Cardiac muscle cell (in vitro differentiated cells and primary cell): ENCODE measurements around the gene CACNA2D3. TPM values are rescaled to one million over a fixed set of nuclear protein-coding genes. Genes with fewer than 3 reads are reported as not detected.

ENCODE experiments used
- DNase-seq, 2 donors: peaks; one replicate each; pipeline versions ENCODE4 v3.0.0 to v3.0.0-alpha.2; 2010 to 2017; ENCODE audit warnings: low read depth in 1 of 2, low spot score in 1 of 2
- H3K27ac ChIP-seq: fragments of 200-600 bp; sonication (generic); 2 replicates; pipeline ENCODE4 v1.5.1; 2016
- H3K27me3 ChIP-seq: fragments of 200-600 bp; sonication (generic); 2 replicates; pipeline ENCODE4 v1.6.0; 2016; ENCODE audit warnings: control low read depth
- H3K36me3 ChIP-seq: fragments of 200-600 bp; sonication (generic); 2 replicates; pipeline ENCODE4 v1.5.1; 2016; ENCODE audit warnings: control low read depth
- H3K4me1 ChIP-seq: fragments of 200-600 bp; sonication (generic); 2 replicates; pipeline ENCODE4 v1.8.1; 2017; ENCODE audit warnings: low read depth, mild to moderate bottlenecking, mixed run types
- H3K4me3 ChIP-seq: fragments of 200-600 bp; sonication (generic); 2 replicates; pipeline ENCODE4 v1.5.1; 2016; ENCODE audit warnings: mild to moderate bottlenecking
- H3K9me3 ChIP-seq: fragments of 200-600 bp; sonication (generic); 2 replicates; pipeline ENCODE4 v1.5.1; 2017; ENCODE audit warnings: low read depth, mild to moderate bottlenecking, control low read depth
- polyA plus RNA-seq: library from polyadenylated mRNA; unstranded; fragments of >200 nt; fragmentation: Nextera tagmentation; extraction: Ambion mirVana; gene quantifications from 2 replicates; pipeline ENCODE4 v1.2.1, GENCODE V29; 2016
- total RNA-seq: library from RNA; depleted of rRNA; stranded (reverse); fragments of >200 nt; gene quantifications from 2 replicates; pipeline ENCODE4 v1.2.3, GENCODE V29; 2016
- TF ChIP-seq, protein P1 (sequence below): IDR thresholded peaks from 2 replicates; pipeline ENCODE4 v1.5.1; 2012; ENCODE audit warnings: low read depth, mild to moderate bottlenecking, low read length

CACNA2D3 gene
- total and polyA plus RNA-seq, 2 experiments from 2014 or later: 0.45 to 0.59 TPM

DNA sequence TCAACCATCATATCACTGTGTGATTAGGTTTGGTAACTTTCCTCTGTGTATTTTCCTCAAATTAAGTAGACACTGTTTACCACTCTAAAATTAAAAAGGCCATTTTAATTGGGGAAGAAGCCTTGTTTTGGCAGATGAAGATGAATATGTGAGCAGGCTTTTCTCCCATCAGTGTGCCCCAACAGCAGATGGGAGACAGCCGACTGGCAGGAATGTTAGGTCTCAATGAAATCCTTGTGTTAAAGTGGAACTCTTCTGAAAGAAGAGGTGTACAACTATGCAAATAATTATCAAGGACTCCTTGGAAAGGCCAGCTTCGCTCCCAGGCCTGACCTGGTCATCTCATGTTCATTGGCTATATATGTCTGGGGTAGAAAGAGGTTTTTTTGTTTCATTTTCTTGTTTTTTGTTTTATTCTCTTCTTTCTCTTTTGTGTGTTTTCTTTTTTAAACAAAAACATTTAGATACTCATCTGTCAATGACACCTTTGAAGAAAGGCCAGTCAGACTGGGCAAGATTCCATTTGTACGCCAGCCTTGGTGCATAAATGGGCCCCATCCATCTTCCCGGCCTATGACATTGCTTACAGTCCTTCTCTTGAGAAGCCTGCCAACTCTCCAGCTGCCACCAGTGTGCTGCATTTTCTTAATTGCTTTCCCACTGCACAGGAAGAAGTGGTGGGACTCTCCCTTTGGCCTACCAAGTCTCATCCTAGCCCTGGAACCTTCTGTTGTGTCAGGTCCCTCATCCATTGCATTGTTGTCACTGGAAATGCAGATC lies 779.7 kb downstream of the CACNA2D3 start:
- Histone ChIP-seq H3K36me3 (no peaks in the 10 kb centered on the region), H3K27me3 (no peaks in the 10 kb centered on the region), H3K4me1 (peaks cover 34% of the 10 kb centered on the region), H3K27ac (peak overlapping the region; percentile 78), H3K4me3 (no peak overlapping the region), H3K9me3 (no peaks in the 10 kb centered on the region)
- TF ChIP-seq, protein P1, sequence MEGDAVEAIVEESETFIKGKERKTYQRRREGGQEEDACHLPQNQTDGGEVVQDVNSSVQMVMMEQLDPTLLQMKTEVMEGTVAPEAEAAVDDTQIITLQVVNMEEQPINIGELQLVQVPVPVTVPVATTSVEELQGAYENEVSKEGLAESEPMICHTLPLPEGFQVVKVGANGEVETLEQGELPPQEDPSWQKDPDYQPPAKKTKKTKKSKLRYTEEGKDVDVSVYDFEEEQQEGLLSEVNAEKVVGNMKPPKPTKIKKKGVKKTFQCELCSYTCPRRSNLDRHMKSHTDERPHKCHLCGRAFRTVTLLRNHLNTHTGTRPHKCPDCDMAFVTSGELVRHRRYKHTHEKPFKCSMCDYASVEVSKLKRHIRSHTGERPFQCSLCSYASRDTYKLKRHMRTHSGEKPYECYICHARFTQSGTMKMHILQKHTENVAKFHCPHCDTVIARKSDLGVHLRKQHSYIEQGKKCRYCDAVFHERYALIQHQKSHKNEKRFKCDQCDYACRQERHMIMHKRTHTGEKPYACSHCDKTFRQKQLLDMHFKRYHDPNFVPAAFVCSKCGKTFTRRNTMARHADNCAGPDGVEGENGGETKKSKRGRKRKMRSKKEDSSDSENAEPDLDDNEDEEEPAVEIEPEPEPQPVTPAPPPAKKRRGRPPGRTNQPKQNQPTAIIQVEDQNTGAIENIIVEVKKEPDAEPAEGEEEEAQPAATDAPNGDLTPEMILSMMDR: no peak
- no peak for DNase-seq

DNA sequence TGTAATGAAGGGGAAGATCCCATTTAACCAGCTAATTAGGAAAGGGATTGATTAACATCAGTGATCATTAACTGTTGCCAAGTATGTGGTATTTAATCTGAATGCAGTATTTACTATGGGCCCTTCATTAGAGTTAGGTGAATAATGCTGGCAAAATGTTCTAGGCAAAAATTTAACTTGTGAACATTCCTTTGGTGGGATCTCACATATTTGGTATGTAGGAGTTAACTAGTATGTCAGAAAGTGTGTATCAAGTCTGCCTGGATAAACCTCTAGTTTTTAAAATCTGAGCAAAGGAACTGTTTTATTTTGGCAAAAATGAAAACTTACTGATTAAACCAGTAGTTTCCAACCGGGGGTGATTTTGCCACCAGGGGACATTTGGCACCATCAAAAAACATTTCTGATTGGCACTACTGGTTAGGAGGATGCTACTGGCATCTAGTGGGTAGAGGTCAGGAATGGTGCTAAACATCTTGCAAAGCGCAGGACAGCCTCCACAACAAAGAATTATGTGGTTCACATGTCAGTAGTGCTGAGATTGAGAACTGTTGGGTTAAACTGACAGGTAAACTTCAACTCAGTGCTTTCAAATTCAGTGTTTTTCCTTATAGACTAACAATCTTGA lies 783.0 kb downstream of the CACNA2D3 start:
- Histone ChIP-seq H3K4me1 (peaks cover 41% of the 10 kb centered on the region), H3K9me3 (no peaks in the 10 kb centered on the region), H3K27me3 (no peaks in the 10 kb centered on the region), H3K27ac (no peak overlapping the region), H3K4me3 (no peak overlapping the region), H3K36me3 (no peaks in the 10 kb centered on the region)
- DNase-seq: peak in 1 of 2 donors; percentile 18
- TF ChIP-seq, protein P1: no peak

DNA sequence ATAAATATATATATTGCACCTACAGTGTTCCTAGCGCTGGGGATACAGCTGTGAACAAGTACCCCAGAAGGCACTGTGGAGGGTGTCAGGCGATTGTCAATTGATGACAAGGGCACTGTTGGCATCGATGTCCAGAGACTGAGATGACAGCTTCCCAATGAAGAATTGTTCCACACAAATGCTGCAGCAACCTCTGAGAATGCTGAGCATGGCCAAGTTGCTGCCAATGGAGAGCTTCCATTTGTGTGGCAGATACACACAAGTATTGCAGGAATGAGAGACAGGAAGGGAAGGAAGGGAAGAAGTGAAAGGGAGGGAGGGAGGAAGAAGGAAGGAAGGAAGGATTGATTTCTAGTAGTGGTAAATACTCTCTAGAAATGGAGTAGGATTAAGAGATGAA lies 783.6 kb downstream of the CACNA2D3 start:
- H3K27ac ChIP-seq: no peak overlapping the region

DNA sequence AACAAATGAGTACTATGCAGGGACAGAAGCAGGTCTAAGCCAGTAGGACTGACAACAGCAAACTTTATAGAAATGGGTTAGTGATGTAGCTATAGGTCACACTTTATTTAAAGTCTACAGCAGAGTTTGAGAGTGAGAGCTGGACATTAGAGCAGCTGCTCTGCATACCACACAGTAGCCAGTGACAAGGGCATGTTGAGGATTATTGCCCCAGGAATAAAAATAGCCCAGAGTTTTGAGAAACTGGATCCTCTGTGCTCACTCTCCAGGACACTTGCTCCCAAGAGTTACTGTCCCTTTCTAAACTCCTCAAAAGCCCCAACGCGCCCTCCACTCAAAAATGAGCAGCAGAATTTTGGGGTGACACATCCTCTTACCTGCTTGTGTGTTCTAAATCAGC lies 784.4 kb downstream of the CACNA2D3 start:
- H3K36me3 ChIP-seq: no peaks in the 10 kb centered on the region
- peak in 1 of 2 donors; percentile 58 for DNase-seq
- TF ChIP-seq, protein P1: no peak
- H3K4me3 ChIP-seq: no peak overlapping the region
- no peaks in the 10 kb centered on the region for H3K9me3 ChIP-seq
- peaks cover 28% of the 10 kb centered on the region for H3K4me1 ChIP-seq
- H3K27ac ChIP-seq: peak overlapping the region; percentile 91
- H3K27me3 ChIP-seq: no peaks in the 10 kb centered on the region

More for the DNA sequence above, 783.6 kb downstream of the CACNA2D3 start:
- DNase-seq: no peak
- peaks cover 36% of the 10 kb centered on the region for H3K4me1 ChIP-seq
- H3K4me3 ChIP-seq: no peak overlapping the region
- TF ChIP-seq, protein P1: no peak
- no peaks in the 10 kb centered on the region for H3K27me3 ChIP-seq
- H3K9me3 ChIP-seq: no peaks in the 10 kb centered on the region
- no peaks in the 10 kb centered on the region for H3K36me3 ChIP-seq

DNA sequence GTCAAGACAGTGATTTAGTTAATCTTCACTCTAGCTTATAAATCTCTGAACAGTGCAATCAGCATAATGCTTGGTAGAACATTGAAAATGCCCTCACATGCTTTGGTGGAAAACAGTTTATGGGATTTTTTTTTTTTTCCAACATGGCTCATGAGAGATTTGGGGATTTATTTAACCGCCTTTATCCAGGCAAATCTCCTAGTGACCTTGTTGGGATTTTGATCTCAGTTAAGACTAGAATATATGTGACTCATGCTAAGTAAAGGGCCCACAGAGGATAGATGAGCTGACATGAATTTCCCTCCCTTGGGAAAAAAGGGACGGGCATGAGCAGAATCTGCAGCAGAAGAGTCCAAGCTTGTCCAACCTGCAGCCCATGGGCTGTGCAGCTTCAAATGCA lies 786.8 kb downstream of the CACNA2D3 start:
- no peak for DNase-seq
- Histone ChIP-seq H3K27me3 (no peaks in the 10 kb centered on the region), H3K36me3 (no peaks in the 10 kb centered on the region), H3K4me3 (no peak overlapping the region), H3K27ac (no peak overlapping the region), H3K4me1 (peaks cover 25% of the 10 kb centered on the region), H3K9me3 (no peaks in the 10 kb centered on the region)
- TF ChIP-seq, protein P1: no peak
